Activated naive CD4-positive, alpha-beta T cell treated with anti-CD3 and anti-CD28 coated beads for 36 hours (primary cell): Measurements from ENCODE around the gene FIG4. TPM values are rescaled to one million over a fixed set of nuclear protein-coding genes. Genes with fewer than 3 reads are reported as not detected.
"Not testable (repeated sequence)": the region's sequence is repeated elsewhere in the genome, so short reads cannot be mapped to it uniquely, and the experiment has no call there.

Experiments used
- CTCF ChIA-PET: fragments of 350-600 bp; sonication (Branson Sonifier 250); formaldehyde crosslinking; loops from one replicate; lab custom pipeline; 2021; ENCODE audit warnings: antibody characterized with exemption; lab: Charles Lee
- DNase-seq: peaks from one replicate; pipeline ENCODE4 v3.0.0-alpha.2; 2020
- H3K27ac Mint-ChIP-seq: one replicate; pipeline ENCODE4 v1.8.0; 2021; ENCODE audit warnings: mild to moderate bottlenecking, mixed read lengths
- H3K27me3 Mint-ChIP-seq: one replicate; pipeline ENCODE4 v1.8.0; 2021; ENCODE audit warnings: low read depth, mixed read lengths
- H3K36me3 Mint-ChIP-seq: one replicate; pipeline ENCODE4 v1.8.0; 2021; ENCODE audit warnings: low read depth, mixed read lengths
- H3K4me1 Mint-ChIP-seq: one replicate; pipeline ENCODE4 v1.8.0; 2021; ENCODE audit warnings: low read depth, mixed read lengths
- H3K4me3 Mint-ChIP-seq: one replicate; pipeline ENCODE4 v1.8.0; 2021; ENCODE audit warnings: mild to moderate bottlenecking, moderate library complexity, mixed read lengths
- H3K9me3 Mint-ChIP-seq: one replicate; pipeline ENCODE4 v1.8.0; 2021; ENCODE audit warnings: mixed read lengths
- intact Hi-C: fragments of 100-400 bp; cut with micrococcal nuclease; formaldehyde crosslinking; loops from one replicate; pipeline ENCODE4 v1.15.1; 2023
- total RNA-seq, 2 experiments: library from RNA; stranded (reverse); gene quantifications; one replicate each; pipeline ENCODE4 v1.2.3, GENCODE V29; 2021

FIG4 gene
- total RNA-seq, 2 experiments from 2014 or later, result 14.0 to 16.4 TPM

GRCh38 chr6:109678661-109679505 is 12.2 kb upstream of the FIG4 start:
- H3K27me3 Mint-ChIP-seq, H3K4me3 Mint-ChIP-seq, H3K36me3 Mint-ChIP-seq, H3K27ac Mint-ChIP-seq, intact Hi-C loops, H3K4me1 Mint-ChIP-seq, H3K9me3 Mint-ChIP-seq: not testable (repeated sequence)
- peak; percentile 64 for DNase-seq
- CTCF ChIA-PET, result interaction anchor here (1.5 to 2.3 kb wide), 2 partner anchors 12 to 360 kb away, joined by 4 to 6 read pairs; partner anchors contain the start of genes AK9 and FIG4

- Mint-ChIP-seq H3K4me1 (peaks cover 19% of the 10 kb centered on the region), H3K36me3 (no peaks in the 10 kb centered on the region), H3K27ac (peak overlapping the region; percentile 65), H3K27me3 (no peaks in the 10 kb centered on the region), H3K9me3 (no peaks in the 10 kb centered on the region), H3K4me3 (no peak overlapping the region)
- intact Hi-C loops, result no loop called here
- CTCF ChIA-PET, result interaction anchor here (0.7 to 1.3 kb wide), 3 partner anchors 42 to 971 kb away, joined by 3 read pairs; no protein-coding TSS in a partner anchor
- no peak for DNase-seq
Measured at GRCh38 chr6:109686566-109687265, 4.4 kb upstream of the FIG4 start.

- DNase-seq, result peak; percentile 29
- intact Hi-C loops, result no loop called here
- Mint-ChIP-seq H3K36me3 (no peaks in the 10 kb centered on the region), H3K27me3 (no peaks in the 10 kb centered on the region), H3K4me3 (no peak overlapping the region), H3K9me3 (no peaks in the 10 kb centered on the region), H3K4me1 (peaks cover 23% of the 10 kb centered on the region), H3K27ac (peak overlapping the region; percentile 65)
- CTCF ChIA-PET, result interaction anchor here (1.3 kb wide), 1 partner anchor 352 kb away, joined by 3 read pairs; no protein-coding TSS in a partner anchor
Measured at GRCh38 chr6:109687271-109687761, 3.8 kb upstream of the FIG4 start.

DNA sequence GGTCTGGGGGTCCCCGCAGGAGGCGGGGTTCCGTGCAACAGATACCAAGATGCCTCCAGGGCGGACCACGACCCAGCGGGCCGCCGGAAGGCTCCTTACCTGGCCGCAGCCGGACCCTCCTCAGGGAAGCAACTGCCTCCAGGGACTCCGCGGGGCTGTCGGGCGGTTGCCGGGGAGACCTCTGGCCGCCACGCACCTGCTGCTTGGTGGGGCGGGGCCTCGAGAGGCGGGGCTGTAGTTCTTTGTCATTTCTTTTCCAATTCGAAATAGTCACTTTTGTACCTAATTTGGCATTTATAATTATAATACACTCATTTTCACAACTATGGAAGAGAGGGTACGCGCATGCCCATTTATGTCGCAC is 741 bp upstream of the FIG4 start:
- Mint-ChIP-seq H3K4me3 (peak overlapping the region; percentile 83), H3K27me3 (no peaks in the 10 kb centered on the region), H3K4me1 (peaks cover 26% of the 10 kb centered on the region), H3K9me3 (no peaks in the 10 kb centered on the region), H3K36me3 (no peaks in the 10 kb centered on the region), H3K27ac (peak overlapping the region; percentile 81)
- DNase-seq, result peak; percentile 70
- CTCF ChIA-PET, result interaction anchor here (1.5 to 2.7 kb wide), 4 partner anchors 10 to 349 kb away, joined by 6 to 8 read pairs (median 7); no protein-coding TSS in a partner anchor
- intact Hi-C loops, result loop anchor here (2.0 to 10.0 kb wide), 7 partner anchors 62 to 1254 kb away; partner anchors contain the start of genes MICAL1, PPIL6 and SMPD2

DNA sequence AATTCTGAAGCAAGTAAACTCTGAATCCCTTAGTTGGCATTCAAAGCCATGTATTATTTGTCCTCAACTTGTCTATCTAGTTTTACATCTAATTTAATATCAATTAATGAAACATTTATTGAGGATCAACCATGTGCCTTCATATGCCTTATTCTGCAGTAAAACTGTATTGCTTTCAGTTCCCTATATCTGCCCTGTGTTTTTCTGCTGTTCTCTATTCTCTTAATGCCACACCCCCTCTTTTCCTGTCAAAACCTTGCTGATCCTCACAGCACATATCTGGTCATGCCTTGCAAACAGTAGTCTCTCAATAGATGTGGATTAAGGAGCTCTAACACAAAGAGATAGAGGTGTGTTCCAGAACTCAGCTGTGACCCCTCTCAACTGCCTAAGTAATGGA is 2.0 kb downstream of the FIG4 start:
- no peak for DNase-seq
- H3K27ac Mint-ChIP-seq, result no peak overlapping the region
- peaks cover 11% of the 10 kb centered on the region for H3K4me1 Mint-ChIP-seq
- H3K27me3 Mint-ChIP-seq, result no peaks in the 10 kb centered on the region
- no peak overlapping the region for H3K4me3 Mint-ChIP-seq
- intact Hi-C loops, result loop anchor here (5.0 to 10.0 kb wide), 3 partner anchors 251 to 1252 kb away; partner anchors contain the start of genes PPIL6 and SMPD2
- peaks cover 10% of the 10 kb centered on the region for H3K36me3 Mint-ChIP-seq
- CTCF ChIA-PET, result interaction anchor here (0.9 to 2.2 kb wide), 5 partner anchors 9 to 347 kb away, joined by 3 to 13 read pairs (median 5); no protein-coding TSS in a partner anchor
- H3K9me3 Mint-ChIP-seq, result no peaks in the 10 kb centered on the region

GRCh38 chr6:109695468-109695867 is 4.4 kb downstream of the FIG4 start:
- intact Hi-C loops, result loop anchor here (1.0 to 10.0 kb wide), 3 partner anchors 99 to 1249 kb away; no protein-coding TSS in a partner anchor
- Mint-ChIP-seq H3K27ac (no peak overlapping the region), H3K27me3 (no peaks in the 10 kb centered on the region), H3K9me3 (no peaks in the 10 kb centered on the region), H3K4me1 (peaks cover 7% of the 10 kb centered on the region), H3K36me3 (peaks cover 10% of the 10 kb centered on the region), H3K4me3 (no peak overlapping the region)
- CTCF ChIA-PET, result interaction anchor here (0.7 kb wide), 2 partner anchors 223 to 313 kb away, joined by 3 read pairs; no protein-coding TSS in a partner anchor
- peak; percentile 55 for DNase-seq

DNA sequence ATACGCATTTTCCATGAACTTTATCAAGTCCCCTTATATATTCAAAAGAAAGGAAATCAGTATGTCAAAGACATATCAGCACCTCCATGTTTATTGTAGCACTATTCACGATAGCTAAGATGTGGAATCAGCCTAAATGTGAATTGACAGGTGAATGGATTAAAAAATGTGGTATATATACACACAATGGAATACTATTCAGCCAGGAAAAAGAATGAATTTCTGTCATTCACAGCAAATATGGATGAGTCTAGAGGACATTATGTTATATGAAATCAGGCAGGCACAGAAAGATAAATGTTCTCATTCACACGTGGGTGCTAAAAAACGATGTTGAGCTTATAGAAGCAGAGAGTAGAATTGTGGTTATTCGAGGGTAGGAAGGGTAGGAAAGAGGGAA is 5.3 kb downstream of the FIG4 start:
- peaks cover 10% of the 10 kb centered on the region for H3K36me3 Mint-ChIP-seq
- intact Hi-C loops, result loop anchor here (10.0 kb wide), 1 partner anchor 1248 kb away; no protein-coding TSS in a partner anchor

DNA sequence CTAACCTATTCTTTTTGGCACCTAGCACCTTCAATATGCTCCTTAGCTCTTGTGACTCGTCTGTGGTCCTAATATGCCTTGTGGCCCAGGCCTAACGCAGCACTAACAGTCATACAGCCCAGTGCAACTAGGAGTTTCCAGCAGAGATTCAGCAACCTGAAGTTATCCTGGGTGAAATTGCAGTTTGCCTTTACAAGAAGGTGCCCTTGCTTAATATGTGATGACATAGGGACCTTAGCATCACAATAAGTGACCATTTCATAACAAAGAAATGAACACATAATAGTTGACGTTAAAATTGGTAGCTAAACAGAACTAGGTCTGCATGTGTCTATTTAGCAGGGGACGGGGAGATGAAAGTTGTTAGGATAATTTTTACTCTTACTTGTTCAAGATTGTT is 10.1 kb downstream of the FIG4 start:
- intact Hi-C loops, result no loop called here
- no peak for DNase-seq
- H3K9me3 Mint-ChIP-seq, result no peaks in the 10 kb centered on the region
- no peak overlapping the region for H3K27ac Mint-ChIP-seq
- H3K4me3 Mint-ChIP-seq, result no peak overlapping the region
- H3K27me3 Mint-ChIP-seq, result no peaks in the 10 kb centered on the region
- H3K4me1 Mint-ChIP-seq, result peaks cover 5% of the 10 kb centered on the region
- peaks cover 3% of the 10 kb centered on the region for H3K36me3 Mint-ChIP-seq
- CTCF ChIA-PET, result interaction anchor here (0.5 to 7.7 kb wide), 3 partner anchors 11 to 337 kb away, joined by 3 to 134 read pairs (median 7); partner anchors contain the start of genes AK9 and FIG4

More for the DNA sequence above, 5.3 kb downstream of the FIG4 start:
- H3K4me3 Mint-ChIP-seq, result no peak overlapping the region
- no peak overlapping the region for H3K27ac Mint-ChIP-seq
- H3K4me1 Mint-ChIP-seq, result peaks cover 7% of the 10 kb centered on the region
- H3K9me3 Mint-ChIP-seq, result no peaks in the 10 kb centered on the region
- CTCF ChIA-PET, result interaction anchor here (1.6 to 2.1 kb wide), 2 partner anchors 100 to 343 kb away, joined by 4 to 19 read pairs; no protein-coding TSS in a partner anchor
- no peak for DNase-seq
- no peaks in the 10 kb centered on the region for H3K27me3 Mint-ChIP-seq

DNA sequence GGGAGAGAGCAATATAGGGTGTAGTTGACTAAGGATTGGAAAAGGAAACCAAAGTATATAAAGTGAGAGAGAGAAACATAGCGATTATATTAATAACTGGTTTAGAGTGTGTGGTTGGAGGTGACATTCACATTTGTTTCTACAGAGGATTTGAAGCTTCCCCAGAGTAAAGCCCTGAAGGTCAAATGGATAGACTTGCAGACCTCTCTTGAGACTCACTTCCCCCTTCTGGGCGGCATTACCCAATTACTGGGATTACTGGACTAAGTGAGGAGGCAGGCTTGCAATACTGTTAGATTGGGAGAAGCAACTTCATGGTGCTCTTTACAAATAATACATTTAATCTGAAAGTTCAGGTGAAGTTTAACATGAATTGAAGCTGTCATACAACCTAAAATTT is 10.7 kb downstream of the FIG4 start:
- intact Hi-C loops, result no loop called here
- no peak for DNase-seq

DNA sequence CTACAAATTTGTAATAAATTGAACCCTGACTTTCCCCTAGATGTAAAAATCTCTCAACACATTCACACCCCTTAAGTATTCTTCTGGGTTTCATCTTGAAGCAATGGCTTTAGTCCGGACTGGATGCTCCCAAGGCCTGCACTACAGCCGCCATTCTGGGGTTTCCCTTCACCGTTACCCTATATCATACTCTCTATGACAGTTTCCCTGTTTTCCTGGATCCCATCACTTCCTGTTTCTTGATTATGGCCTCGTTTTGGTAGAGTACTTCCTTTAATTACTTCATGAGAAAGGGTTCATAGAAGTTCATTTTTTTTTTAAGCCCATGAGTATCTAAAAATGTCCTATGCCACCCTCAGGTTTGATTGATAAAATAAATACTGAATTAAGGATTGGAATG is 11.7 kb downstream of the FIG4 start:
- Mint-ChIP-seq H3K9me3 (no peaks in the 10 kb centered on the region), H3K27me3 (no peaks in the 10 kb centered on the region), H3K36me3 (no peaks in the 10 kb centered on the region), H3K4me1 (peaks cover 9% of the 10 kb centered on the region), H3K4me3 (no peak overlapping the region), H3K27ac (no peak overlapping the region)
- intact Hi-C loops, result no loop called here
- no peak for DNase-seq
- CTCF ChIA-PET, result interaction anchor here (0.6 to 7.7 kb wide), 5 partner anchors 12 to 477 kb away, joined by 3 to 134 read pairs (median 7); partner anchors contain the start of genes AK9, FIG4 and WASF1

More for the DNA sequence above, 10.7 kb downstream of the FIG4 start:
- peaks cover 9% of the 10 kb centered on the region for H3K4me1 Mint-ChIP-seq
- no peak overlapping the region for H3K4me3 Mint-ChIP-seq
- H3K9me3 Mint-ChIP-seq, result no peaks in the 10 kb centered on the region
- CTCF ChIA-PET, result interaction anchor here (0.9 to 7.7 kb wide), 3 partner anchors 9 to 336 kb away, joined by 4 to 134 read pairs (median 7); partner anchors contain the start of genes AK9 and FIG4
- H3K36me3 Mint-ChIP-seq, result no peaks in the 10 kb centered on the region
- H3K27me3 Mint-ChIP-seq, result no peaks in the 10 kb centered on the region
- no peak overlapping the region for H3K27ac Mint-ChIP-seq

GRCh38 chr6:109705258-109705657 is 14.2 kb downstream of the FIG4 start:
- Mint-ChIP-seq H3K27ac (no peak overlapping the region), H3K27me3 (no peaks in the 10 kb centered on the region), H3K36me3 (peaks cover 7% of the 10 kb centered on the region), H3K4me3 (no peak overlapping the region), H3K9me3 (peaks cover 6% of the 10 kb centered on the region), H3K4me1 (peaks cover 9% of the 10 kb centered on the region)
- peak; percentile 91 for DNase-seq
- CTCF ChIA-PET, result interaction anchor here (0.8 to 7.7 kb wide), 12 partner anchors 14 to 689 kb away, joined by 3 to 134 read pairs (median 4); partner anchors contain the start of genes AK9 and FIG4
- intact Hi-C loops, result loop anchor here (1.0 kb wide), 7 partner anchors 78 to 686 kb away; no protein-coding TSS in a partner anchor
